ENCODE results near the gene CACNA2D3. TPM values are rescaled to one million over a fixed set of nuclear protein-coding genes. Genes with fewer than 3 reads are reported as not detected.

The CACNA2D3 gene
- total RNA-seq, 1 experiment from 2014 or later, result not detected

- Histone ChIP-seq H3K4me3 (ENCODE audit: low read length) (no peak overlapping the region), H3F3A (ENCODE audit: low read length, unreplicated experiment) (no peaks in the 10 kb centered on the region), H3K9me3 (ENCODE audit: low read length) (no peaks in the 10 kb centered on the region), H3K9me2 (replicated peaks; ENCODE audit: low read length) (no peaks in the 10 kb centered on the region), H3K9ac (ENCODE audit: low read length) (no peak overlapping the region), H2AFZ (ENCODE audit: low read length) (no peak overlapping the region), H3K27ac (ENCODE audit: low read length) (no peak overlapping the region), H3K4me2 (ENCODE audit: low read length) (no peak overlapping the region), H3K36me3 (ENCODE audit: low read depth, low read length) (no peaks in the 10 kb centered on the region), H4K20me1 (ENCODE audit: low read length) (no peaks in the 10 kb centered on the region), H3K79me2 (ENCODE audit: low read length) (no peaks in the 10 kb centered on the region), H3K4me1 (ENCODE audit: insufficient read depth, low read length) (no peaks in the 10 kb centered on the region), H3K27me3 (ENCODE audit: low read length) (peaks cover 30% of the 10 kb centered on the region)
- TF ChIP-seq EZH2phosphoT487 (IDR thresholded peaks at IDR 0.05; ENCODE audit: borderline replicate concordance, low read length), result no peak
- no peak for TF ChIP-seq EZH2 (IDR thresholded peaks at IDR 0.05; ENCODE audit: low read length, unreplicated experiment)
- TF ChIP-seq CTCF (conservative IDR thresholded peaks at IDR 0.05; ENCODE audit: low read depth, low read length), result no peak
- DNase-seq (no peak), ATAC-seq (no peak)
- BruUV-seq (replicated peaks), result no TSS peak
- ChIA-PET CTCF (no interaction called here), POLR2A (ENCODE audit: unreplicated experiment) (no interaction called here)
- intact Hi-C loops (cut with micrococcal nuclease), result no loop called here
These were observed 28.7 kb upstream of the CACNA2D3 start for GRCh38 chr3:54093491-54094248.

DNA sequence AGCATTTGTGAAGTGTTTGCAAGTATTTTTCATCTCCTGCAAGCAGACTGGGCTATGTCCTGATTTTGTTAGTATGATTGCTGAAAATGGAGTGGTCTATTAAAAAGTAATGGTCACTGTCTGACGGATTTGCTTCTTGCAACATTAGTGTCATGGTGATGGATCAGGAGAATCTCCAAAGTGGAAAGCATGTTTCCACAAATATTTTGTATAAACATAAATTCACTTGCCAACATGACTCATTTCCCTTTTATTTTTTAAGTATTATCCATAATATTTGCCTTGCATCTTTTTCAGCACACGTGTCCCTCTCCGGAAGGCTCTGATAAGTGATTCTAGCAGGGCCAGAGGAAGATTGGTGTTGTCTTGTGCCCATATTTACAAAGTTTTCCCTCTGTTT is 27.4 kb upstream of the CACNA2D3 start:
- BruUV-seq (replicated peaks), result no TSS peak
- intact Hi-C loops (cut with micrococcal nuclease), result no loop called here
- CTCF ChIA-PET, result no interaction called here

More for the DNA sequence above, 27.4 kb upstream of the CACNA2D3 start:
- Histone ChIP-seq H3K9me2 (replicated peaks; ENCODE audit: low read length) (no peaks in the 10 kb centered on the region), H3F3A (ENCODE audit: low read length, unreplicated experiment) (no peaks in the 10 kb centered on the region), H3K4me1 (ENCODE audit: insufficient read depth, low read length) (no peaks in the 10 kb centered on the region), H2AFZ (ENCODE audit: low read length) (no peak overlapping the region), H4K20me1 (ENCODE audit: low read length) (no peaks in the 10 kb centered on the region), H3K27me3 (ENCODE audit: low read length) (peaks cover 18% of the 10 kb centered on the region), H3K79me2 (ENCODE audit: low read length) (no peaks in the 10 kb centered on the region), H3K27ac (ENCODE audit: low read length) (no peak overlapping the region), H3K4me3 (ENCODE audit: low read length) (no peak overlapping the region), H3K9ac (ENCODE audit: low read length) (no peak overlapping the region), H3K9me3 (ENCODE audit: low read length) (no peaks in the 10 kb centered on the region), H3K36me3 (ENCODE audit: low read depth, low read length) (no peaks in the 10 kb centered on the region), H3K4me2 (ENCODE audit: low read length) (no peak overlapping the region)
- POLR2A ChIA-PET (ENCODE audit: unreplicated experiment), result no interaction called here
- no peak for TF ChIP-seq EZH2phosphoT487 (IDR thresholded peaks at IDR 0.05; ENCODE audit: borderline replicate concordance, low read length)
- no peak for TF ChIP-seq EZH2 (IDR thresholded peaks at IDR 0.05; ENCODE audit: low read length, unreplicated experiment)
- TF ChIP-seq CTCF (conservative IDR thresholded peaks at IDR 0.05; ENCODE audit: low read depth, low read length), result no peak
- no peak for DNase-seq
- no peak for ATAC-seq
